Activated CD8-positive, alpha-beta memory T cell treated with anti-CD3 and anti-CD28 coated beads, Interleukin-2, amount 10 ng/mL, durations not matched to agents 7 days and 5 days (primary cell): ENCODE measurements around the gene MAGEA11. TPM values are rescaled to one million over a fixed set of nuclear protein-coding genes. Genes with fewer than 3 reads are reported as not detected.
"Not testable (repeated sequence)": the region's sequence is repeated elsewhere in the genome, so short reads cannot be mapped to it uniquely, and the experiment has no call there.

Experiments
- ATAC-seq: fragments of 150-1000 bp; cut with Tn5 transposase; one replicate; pipeline ENCODE4 v1.10.0; 2021; ENCODE audit warnings: moderate library complexity
- CTCF ChIA-PET: fragments of 350-600 bp; sonication (Branson Sonifier 250); formaldehyde crosslinking; loops from one replicate; lab custom pipeline; 2021; ENCODE audit warnings: antibody characterized with exemption; lab: Charles Lee
- DNase-seq: peaks from one replicate; pipeline ENCODE4 v3.0.0-alpha.2; 2020
- H3K27ac Mint-ChIP-seq: one replicate; pipeline ENCODE4 v1.8.0; 2021; ENCODE audit warnings: mild to moderate bottlenecking, mixed read lengths
- H3K27me3 Mint-ChIP-seq: one replicate; pipeline ENCODE4 v1.8.0; 2021; ENCODE audit warnings: mixed read lengths
- H3K36me3 Mint-ChIP-seq: one replicate; pipeline ENCODE4 v1.8.0; 2021; ENCODE audit warnings: mild to moderate bottlenecking, mixed read lengths
- H3K4me1 Mint-ChIP-seq: one replicate; pipeline ENCODE4 v1.8.0; 2021; ENCODE audit warnings: mixed read lengths
- H3K4me3 Mint-ChIP-seq: one replicate; pipeline ENCODE4 v1.8.0; 2021; ENCODE audit warnings: mild to moderate bottlenecking, moderate library complexity, mixed read lengths
- H3K9me3 Mint-ChIP-seq: one replicate; pipeline ENCODE4 v1.8.0; 2022; ENCODE audit warnings: low read depth, mixed read lengths
- total RNA-seq, 2 experiments: library from RNA; stranded (reverse); gene quantifications; one replicate each; pipeline ENCODE4 v1.2.3, GENCODE V29; 2021

Gene MAGEA11
- total RNA-seq: not detected

- Mint-ChIP-seq H3K36me3 (no peaks in the 10 kb centered on the region), H3K4me3 (no peak within 1 kb of the TSS), H3K9me3 (no peaks in the 10 kb centered on the region), H3K27ac (no peak within 1 kb of the TSS), H3K4me1 (no peaks in the 10 kb centered on the region), H3K27me3 (peaks cover 8% of the 10 kb centered on the region)
- ATAC-seq (no peak), DNase-seq (no peak)
- CTCF ChIA-PET: no interaction called here
These were observed at the start of gene MAGEA11 for GRCh38 chrX:149711545-149712236. Gene MAGEA11, plus strand, starts transcription at chrX:149712060. Its CDS starts 1,100 bp downstream, at chrX:149713160.

- H3K27ac Mint-ChIP-seq, CTCF ChIA-PET, H3K9me3 Mint-ChIP-seq, ATAC-seq, H3K27me3 Mint-ChIP-seq, H3K4me3 Mint-ChIP-seq, DNase-seq, H3K36me3 Mint-ChIP-seq, H3K4me1 Mint-ChIP-seq: not testable (repeated sequence)
These were observed 36.8 kb upstream of the MAGEA11 start for GRCh38 chrX:149675088-149675487.

GRCh38 chrX:149675554-149675953, 36.3 kb upstream of the MAGEA11 start:
- H3K9me3 Mint-ChIP-seq, ATAC-seq, DNase-seq, H3K4me1 Mint-ChIP-seq, H3K27me3 Mint-ChIP-seq, H3K36me3 Mint-ChIP-seq, H3K4me3 Mint-ChIP-seq, CTCF ChIA-PET, H3K27ac Mint-ChIP-seq: not testable (repeated sequence)

GRCh38 chrX:149679164-149679678, 32.6 kb upstream of the MAGEA11 start:
- not testable (repeated sequence) for ATAC-seq, DNase-seq, H3K9me3 Mint-ChIP-seq

GRCh38 chrX:149681182-149681581, 30.7 kb upstream of the MAGEA11 start:
- H3K27ac Mint-ChIP-seq: no peak overlapping the region
- DNase-seq: no peak
- CTCF ChIA-PET: no interaction called here
- no peaks in the 10 kb centered on the region for H3K27me3 Mint-ChIP-seq
- no peaks in the 10 kb centered on the region for H3K36me3 Mint-ChIP-seq
- H3K9me3 Mint-ChIP-seq: no peaks in the 10 kb centered on the region
- no peak for ATAC-seq
- H3K4me3 Mint-ChIP-seq: no peak overlapping the region
- no peaks in the 10 kb centered on the region for H3K4me1 Mint-ChIP-seq

More at GRCh38 chrX:149679164-149679678, 32.6 kb upstream of the MAGEA11 start:
- H3K27me3 Mint-ChIP-seq, CTCF ChIA-PET, H3K36me3 Mint-ChIP-seq, H3K4me1 Mint-ChIP-seq, H3K4me3 Mint-ChIP-seq, H3K27ac Mint-ChIP-seq: not testable (repeated sequence)

GRCh38 chrX:149682031-149682430, 29.8 kb upstream of the MAGEA11 start:
- no peak overlapping the region for H3K4me3 Mint-ChIP-seq
- CTCF ChIA-PET: no interaction called here
- DNase-seq (no peak), ATAC-seq (no peak)
- H3K36me3 Mint-ChIP-seq: no peaks in the 10 kb centered on the region
- no peaks in the 10 kb centered on the region for H3K4me1 Mint-ChIP-seq
- no peak overlapping the region for H3K27ac Mint-ChIP-seq
- no peaks in the 10 kb centered on the region for H3K27me3 Mint-ChIP-seq
- no peaks in the 10 kb centered on the region for H3K9me3 Mint-ChIP-seq

- H3K36me3 Mint-ChIP-seq: no peaks in the 10 kb centered on the region
- H3K4me3 Mint-ChIP-seq: no peak overlapping the region
- no peaks in the 10 kb centered on the region for H3K9me3 Mint-ChIP-seq
- H3K27ac Mint-ChIP-seq: no peak overlapping the region
- CTCF ChIA-PET: no interaction called here
- H3K4me1 Mint-ChIP-seq: no peaks in the 10 kb centered on the region
- H3K27me3 Mint-ChIP-seq: no peaks in the 10 kb centered on the region
- no peak for ATAC-seq
- DNase-seq: no peak
These were observed 28.6 kb upstream of the MAGEA11 start for GRCh38 chrX:149682956-149683947.

- no peaks in the 10 kb centered on the region for H3K4me1 Mint-ChIP-seq
- no peaks in the 10 kb centered on the region for H3K27me3 Mint-ChIP-seq
- CTCF ChIA-PET: no interaction called here
- DNase-seq (no peak), ATAC-seq (no peak)
- H3K36me3 Mint-ChIP-seq: no peaks in the 10 kb centered on the region
- no peak overlapping the region for H3K4me3 Mint-ChIP-seq
- no peaks in the 10 kb centered on the region for H3K9me3 Mint-ChIP-seq
- no peak overlapping the region for H3K27ac Mint-ChIP-seq
These were observed 27.7 kb upstream of the MAGEA11 start for GRCh38 chrX:149683966-149684730.

GRCh38 chrX:149687991-149688390, 23.9 kb upstream of the MAGEA11 start:
- no peak for DNase-seq
- no peak for ATAC-seq
- CTCF ChIA-PET: no interaction called here
- no peak overlapping the region for H3K4me3 Mint-ChIP-seq
- H3K4me1 Mint-ChIP-seq: no peaks in the 10 kb centered on the region
- H3K27ac Mint-ChIP-seq: no peak overlapping the region
- H3K27me3 Mint-ChIP-seq: peaks cover 9% of the 10 kb centered on the region
- H3K36me3 Mint-ChIP-seq: peaks cover 2% of the 10 kb centered on the region
- peaks cover 2% of the 10 kb centered on the region for H3K9me3 Mint-ChIP-seq

GRCh38 chrX:149688552-149688951, 23.3 kb upstream of the MAGEA11 start:
- H3K4me1 Mint-ChIP-seq: no peaks in the 10 kb centered on the region
- CTCF ChIA-PET: no interaction called here
- H3K4me3 Mint-ChIP-seq: no peak overlapping the region
- ATAC-seq (no peak), DNase-seq (no peak)
- H3K27me3 Mint-ChIP-seq: peaks cover 14% of the 10 kb centered on the region
- H3K9me3 Mint-ChIP-seq: peaks cover 2% of the 10 kb centered on the region
- peaks cover 2% of the 10 kb centered on the region for H3K36me3 Mint-ChIP-seq
- no peak overlapping the region for H3K27ac Mint-ChIP-seq

- no peak for ATAC-seq
- CTCF ChIA-PET: interaction anchor here (0.9 kb wide), 1 partner anchor 131 kb away, joined by 3 read pairs; no protein-coding TSS in a partner anchor
- Mint-ChIP-seq H3K4me3 (no peak overlapping the region), H3K4me1 (no peaks in the 10 kb centered on the region), H3K27ac (no peak overlapping the region), H3K36me3 (peaks cover 2% of the 10 kb centered on the region), H3K27me3 (peaks cover 18% of the 10 kb centered on the region), H3K9me3 (peaks cover 2% of the 10 kb centered on the region)
- no peak for DNase-seq
These were observed 20.1 kb upstream of the MAGEA11 start for GRCh38 chrX:149691794-149692193.

GRCh38 chrX:149692686-149693272, 19.1 kb upstream of the MAGEA11 start:
- H3K36me3 Mint-ChIP-seq, H3K4me1 Mint-ChIP-seq, H3K9me3 Mint-ChIP-seq, H3K27ac Mint-ChIP-seq, H3K4me3 Mint-ChIP-seq, ATAC-seq, DNase-seq: not testable (repeated sequence)
- CTCF ChIA-PET: interaction anchor here (0.9 kb wide), 1 partner anchor 130 kb away, joined by 3 read pairs; no protein-coding TSS in a partner anchor
- peaks cover 18% of the 10 kb centered on the region for H3K27me3 Mint-ChIP-seq

- no peak overlapping the region for H3K4me3 Mint-ChIP-seq
- no peaks in the 10 kb centered on the region for H3K4me1 Mint-ChIP-seq
- no peaks in the 10 kb centered on the region for H3K9me3 Mint-ChIP-seq
- CTCF ChIA-PET: no interaction called here
- no peak overlapping the region for H3K27ac Mint-ChIP-seq
- no peaks in the 10 kb centered on the region for H3K36me3 Mint-ChIP-seq
- peaks cover 2% of the 10 kb centered on the region for H3K27me3 Mint-ChIP-seq
- ATAC-seq: no peak
- DNase-seq: no peak
These were observed 12.1 kb upstream of the MAGEA11 start for GRCh38 chrX:149699761-149700160.
